Smooth muscle cell (in vitro differentiated cells): Measurements from ENCODE around the gene APH1A. TPM values are rescaled to one million over a fixed set of nuclear protein-coding genes. Genes with fewer than 3 reads are reported as not detected.

Experiments used
- DNase-seq: peaks from one replicate; lab custom pipeline; 2025; ENCODE audit not compliant: unreplicated experiment; lab: John Stamatoyannopoulos, UW
- H2AFZ ChIP-seq: fragments of 200-600 bp; sonication (generic); 2 replicates; pipeline ENCODE4 v1.6.0; 2016; ENCODE audit warnings: antibody characterized with exemption, low read depth, mild to moderate bottlenecking
- H3F3A ChIP-seq: fragments of 200-600 bp; sonication (generic); 2 replicates; pipeline ENCODE4 v1.6.0; 2017; ENCODE audit warnings: antibody characterized with exemption, low read depth
- H3K27ac ChIP-seq: fragments of 200-600 bp; sonication (generic); 2 replicates; pipeline ENCODE4 v1.5.1; 2016; ENCODE audit warnings: low read depth, mild to moderate bottlenecking
- H3K27me3 ChIP-seq: fragments of 200-600 bp; sonication (generic); 2 replicates; pipeline ENCODE4 v1.6.1; 2016; ENCODE audit warnings: low read depth, mild to moderate bottlenecking
- H3K36me3 ChIP-seq: fragments of 200-600 bp; sonication (generic); 2 replicates; pipeline ENCODE4 v1.5.1; 2016; ENCODE audit warnings: low read depth
- H3K4me1 ChIP-seq: fragments of 200-600 bp; sonication (generic); 2 replicates; pipeline ENCODE4 v1.5.1; 2016; ENCODE audit warnings: low read depth
- H3K4me2 ChIP-seq: fragments of 200-600 bp; sonication (generic); 2 replicates; pipeline ENCODE4 v1.6.0; 2016; ENCODE audit warnings: mild to moderate bottlenecking
- H3K4me3 ChIP-seq: fragments of 200-600 bp; sonication (generic); 2 replicates; pipeline ENCODE4 v1.5.1; 2016; ENCODE audit warnings: mild to moderate bottlenecking
- H3K79me2 ChIP-seq: fragments of 200-600 bp; sonication (generic); 2 replicates; pipeline ENCODE4 v1.6.0; 2016; ENCODE audit warnings: low read depth, mild to moderate bottlenecking
- H3K9ac ChIP-seq: fragments of 200-600 bp; sonication (generic); 2 replicates; pipeline ENCODE4 v1.6.0; 2016; ENCODE audit warnings: low read depth
- H3K9me3 ChIP-seq: fragments of 200-600 bp; sonication (generic); replicated peaks from 2 replicates; pipeline ENCODE4 v1.5.1; 2016; ENCODE audit warnings: low read depth
- H4K20me1 ChIP-seq: fragments of 200-600 bp; sonication (generic); 2 replicates; pipeline ENCODE4 v1.6.0; 2016; ENCODE audit warnings: low read depth
- CTCF ChIP-seq: fragments of 200-600 bp; sonication (generic); IDR thresholded peaks from 2 replicates; pipeline ENCODE4 v1.5.1; 2017; ENCODE audit warnings: borderline replicate concordance, mild to moderate bottlenecking, antibody characterized with exemption; ENCODE audit not compliant: insufficient read depth, poor library complexity, severe bottlenecking
- WGBS: methylation state at CpG from one replicate; pipeline ENCODE4 v1.1.7; 2016; ENCODE audit warnings: low lambda C conversion rate; 5-methylcytosine and 5-hydroxymethylcytosine counted together
- polyA plus RNA-seq: library from polyadenylated mRNA; unstranded; fragments of >200 nt; fragmentation: Nextera tagmentation; extraction: Ambion mirVana; gene quantifications from 2 replicates; pipeline ENCODE4 v1.2.1, GENCODE V29; 2016
- total RNA-seq: library from RNA; depleted of rRNA; stranded (reverse); fragments of >200 nt; gene quantifications from 2 replicates; pipeline ENCODE4 v1.2.3, GENCODE V29; 2014

APH1A gene
- total and polyA plus RNA-seq, 2 experiments from 2014 or later, result 43.4 to 74.8 TPM

GRCh38 chr1:150263549-150263948 lies 5.3 kb downstream of the APH1A start:
- TF ChIP-seq CTCF, result no peak
- no peaks in the 10 kb centered on the region for H4K20me1 ChIP-seq
- peaks cover 20% of the 10 kb centered on the region for H3K79me2 ChIP-seq
- H2AFZ ChIP-seq, result no peak overlapping the region
- no peaks in the 10 kb centered on the region for H3K27me3 ChIP-seq
- H3K27ac ChIP-seq, result no peak overlapping the region
- H3K4me3 ChIP-seq, result no peak overlapping the region
- WGBS, result 92% methylated on average over 6 of the region's 6 CpGs
- no peaks in the 10 kb centered on the region for H3K36me3 ChIP-seq
- peaks cover 17% of the 10 kb centered on the region for H3K4me1 ChIP-seq
- H3F3A ChIP-seq, result no peaks in the 10 kb centered on the region
- H3K9me3 ChIP-seq, result no peaks in the 10 kb centered on the region
- H3K4me2 ChIP-seq, result no peak overlapping the region
- H3K9ac ChIP-seq, result no peak overlapping the region
- no peak for DNase-seq

DNA sequence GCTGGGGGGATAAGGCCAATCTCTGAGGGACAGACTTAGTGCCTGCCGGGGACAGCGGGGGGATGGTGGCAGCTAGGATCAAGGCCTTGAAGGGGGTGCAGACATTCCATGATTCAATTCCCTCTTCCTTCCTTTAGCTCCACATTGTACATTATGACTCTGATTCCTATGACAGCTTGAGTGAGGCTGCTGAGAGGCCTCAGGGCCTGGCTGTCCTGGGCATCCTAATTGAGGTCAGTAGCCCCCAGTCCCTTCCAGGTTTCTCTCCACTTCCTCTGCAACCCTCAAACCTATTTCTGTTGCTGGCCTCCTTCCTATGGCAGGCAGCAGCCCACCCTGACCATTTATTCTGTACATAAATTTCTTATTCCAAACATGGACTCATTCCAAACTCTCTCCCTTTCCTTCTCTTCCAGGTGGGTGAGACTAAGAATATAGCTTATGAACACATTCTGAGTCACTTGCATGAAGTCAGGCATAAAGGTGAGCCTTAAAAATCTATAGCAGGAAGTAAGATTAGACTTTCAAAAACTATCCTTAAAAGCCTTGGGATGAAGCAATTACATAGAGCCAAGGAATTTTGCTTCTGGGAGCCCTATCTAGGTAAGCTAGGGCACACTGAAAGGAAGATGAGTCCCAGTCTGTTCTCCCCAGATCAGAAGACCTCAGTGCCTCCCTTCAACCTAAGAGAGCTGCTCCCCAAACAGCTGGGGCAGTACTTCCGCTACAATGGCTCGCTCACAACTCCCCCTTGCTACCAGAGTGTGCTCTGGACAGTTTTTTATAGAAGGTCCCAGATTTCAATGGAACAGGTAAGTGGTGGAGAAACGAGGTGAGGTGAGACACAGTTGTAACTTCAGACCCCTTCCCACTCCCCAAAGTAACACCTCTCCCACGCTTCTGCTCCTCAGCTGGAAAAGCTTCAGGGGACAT lies 6.2 kb downstream of the APH1A start:
- no peak for TF ChIP-seq CTCF
- Histone ChIP-seq H3K79me2 (peaks cover 11% of the 10 kb centered on the region), H4K20me1 (no peaks in the 10 kb centered on the region), H3K4me2 (no peak overlapping the region), H3K36me3 (no peaks in the 10 kb centered on the region), H3K9me3 (no peaks in the 10 kb centered on the region), H3K27ac (no peak overlapping the region), H3K4me3 (no peak overlapping the region), H3K4me1 (peaks cover 11% of the 10 kb centered on the region), H3K27me3 (no peaks in the 10 kb centered on the region), H3K9ac (no peak overlapping the region), H2AFZ (no peak overlapping the region), H3F3A (no peaks in the 10 kb centered on the region)
- WGBS, result 89% methylated on average over 6 of the region's 6 CpGs
- no peak for DNase-seq

DNA sequence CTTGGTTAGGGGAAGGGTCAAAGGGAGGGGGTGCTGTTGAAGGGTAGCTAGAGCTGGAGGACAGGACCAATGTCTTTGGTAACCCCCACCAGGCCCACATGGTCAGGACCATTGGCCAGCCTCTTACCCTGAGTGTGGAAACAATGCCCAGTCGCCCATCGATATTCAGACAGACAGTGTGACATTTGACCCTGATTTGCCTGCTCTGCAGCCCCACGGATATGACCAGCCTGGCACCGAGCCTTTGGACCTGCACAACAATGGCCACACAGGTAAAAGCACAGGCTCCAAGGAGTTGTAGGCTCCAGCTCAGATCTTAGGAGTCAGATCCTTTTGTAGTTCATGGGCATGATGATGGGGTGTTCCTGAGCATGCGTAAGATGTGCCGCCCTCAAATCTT lies 7.4 kb downstream of the APH1A start:
- DNase-seq, result no peak
- no peaks in the 10 kb centered on the region for H3K36me3 ChIP-seq
- no peaks in the 10 kb centered on the region for H3F3A ChIP-seq
- TF ChIP-seq CTCF, result no peak
- peaks cover 14% of the 10 kb centered on the region for H3K4me1 ChIP-seq
- no peak overlapping the region for H3K4me3 ChIP-seq
- H3K27ac ChIP-seq, result no peak overlapping the region
- no peaks in the 10 kb centered on the region for H3K27me3 ChIP-seq
- no peak overlapping the region for H3K9ac ChIP-seq
- H3K4me2 ChIP-seq, result no peak overlapping the region
- 100% methylated on average over 6 of the region's 6 CpGs for WGBS
- no peaks in the 10 kb centered on the region for H4K20me1 ChIP-seq
- H3K79me2 ChIP-seq, result no peaks in the 10 kb centered on the region
- no peaks in the 10 kb centered on the region for H3K9me3 ChIP-seq
- no peak overlapping the region for H2AFZ ChIP-seq
